ENCODE results near the gene DOCK10.

The DOCK10 gene

DNA sequence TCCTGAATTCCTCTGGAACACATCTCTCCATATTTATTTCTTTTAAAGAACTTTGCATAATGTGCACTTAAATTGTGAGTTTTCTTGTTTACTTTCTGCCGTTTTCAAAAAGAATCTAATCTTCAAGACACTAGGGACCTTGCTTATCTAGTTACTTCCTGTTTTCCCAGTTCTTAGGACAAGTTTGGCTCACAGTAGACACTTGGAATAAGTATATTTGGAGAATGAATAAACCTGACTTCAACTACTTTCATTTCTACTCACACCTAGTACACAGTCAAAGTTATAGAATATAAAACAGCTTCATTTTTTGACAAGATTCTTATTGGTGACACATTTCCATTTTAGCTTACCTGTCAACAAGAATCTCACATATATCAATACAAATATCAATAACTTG, 170.5 kb downstream of the DOCK10 start:
- Histone ChIP-seq H3K4me3 (ENCODE audit: insufficient read depth, low read depth, low read length) (no peak overlapping the region), H3K27ac (ENCODE audit: insufficient read depth, low read depth, low read length, poor library complexity, severe bottlenecking) (no peak overlapping the region), H3K4me1 (ENCODE audit: control insufficient read depth, insufficient read depth, low read length) (no peaks in the 10 kb centered on the region), H3K9me3 (ENCODE audit: control insufficient read depth, low read length) (no peaks in the 10 kb centered on the region), H3K27me3 (ENCODE audit: control insufficient read depth, insufficient read depth, low read length, poor library complexity, severe bottlenecking) (no peaks in the 10 kb centered on the region), H3K36me3 (ENCODE audit: control insufficient read depth, insufficient read depth, low read length) (no peaks in the 10 kb centered on the region)
- WGBS, 2 experiments: 100% methylated on average over 1 of the region's 1 CpG

DNA sequence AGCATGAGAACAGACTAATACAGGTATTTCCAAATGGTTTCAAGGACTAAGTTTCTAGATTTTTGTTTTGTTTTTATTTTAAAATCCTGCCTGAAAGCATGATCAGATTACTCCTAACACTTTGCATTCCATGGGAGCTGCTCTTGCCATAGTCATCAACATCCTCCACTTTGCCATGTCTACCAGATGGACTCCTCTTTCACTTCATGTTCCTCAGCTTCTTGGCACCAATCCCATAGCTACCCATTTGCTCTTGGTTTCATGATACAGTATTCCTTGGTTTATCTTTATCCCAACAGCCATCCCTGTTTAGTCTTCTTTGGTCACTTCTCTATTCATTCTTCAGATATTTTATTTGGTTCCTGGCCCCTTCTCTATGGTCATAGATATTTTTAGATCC, 171.9 kb downstream of the DOCK10 start:
- Histone ChIP-seq H3K36me3 (ENCODE audit: control insufficient read depth, insufficient read depth, low read length) (no peaks in the 10 kb centered on the region), H3K4me3 (ENCODE audit: insufficient read depth, low read depth, low read length) (no peak overlapping the region), H3K9me3 (ENCODE audit: control insufficient read depth, low read length) (no peaks in the 10 kb centered on the region), H3K27ac (ENCODE audit: insufficient read depth, low read depth, low read length, poor library complexity, severe bottlenecking) (no peak overlapping the region), H3K27me3 (ENCODE audit: control insufficient read depth, insufficient read depth, low read length, poor library complexity, severe bottlenecking) (no peaks in the 10 kb centered on the region), H3K4me1 (ENCODE audit: control insufficient read depth, insufficient read depth, low read length) (no peaks in the 10 kb centered on the region)

DNA sequence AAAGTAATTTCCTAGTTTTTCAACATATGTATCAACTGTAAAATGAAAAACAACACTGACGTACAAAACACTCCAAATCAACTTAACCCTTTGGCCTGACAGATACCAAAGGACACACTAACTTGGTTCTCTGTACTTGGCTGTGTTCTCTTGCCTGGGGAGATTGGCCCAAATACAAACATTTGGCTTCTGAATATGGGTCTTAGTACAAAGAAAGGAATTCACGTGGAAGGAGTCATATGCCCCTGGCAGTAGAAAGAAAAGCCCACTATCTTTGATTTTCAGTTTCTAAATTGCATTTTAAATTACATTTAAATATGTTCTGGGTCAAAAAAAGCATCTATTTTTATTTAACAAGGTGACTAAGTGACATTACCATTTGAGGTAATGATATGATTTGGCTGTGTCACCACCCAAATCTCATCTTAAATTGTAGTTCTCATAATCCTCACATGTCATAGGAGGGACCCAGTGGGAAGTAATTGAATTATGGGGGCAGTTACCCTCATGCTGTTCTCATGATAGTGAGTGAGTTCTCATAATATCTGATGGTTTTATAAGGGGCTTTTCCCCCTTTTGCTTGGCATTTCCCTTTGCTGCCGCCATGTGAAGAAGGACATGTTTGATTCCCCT, 172.6 kb downstream of the DOCK10 start:
- H3K9me3 ChIP-seq (ENCODE audit: control insufficient read depth, low read length): no peaks in the 10 kb centered on the region
- H3K4me3 ChIP-seq (ENCODE audit: insufficient read depth, low read depth, low read length): no peak overlapping the region
- 74 to 86% methylated on average over 2 to 3 of the region's 3 CpGs for WGBS, 2 experiments
- H3K36me3 ChIP-seq (ENCODE audit: control insufficient read depth, insufficient read depth, low read length): no peaks in the 10 kb centered on the region
- no peaks in the 10 kb centered on the region for H3K27me3 ChIP-seq (ENCODE audit: control insufficient read depth, insufficient read depth, low read length, poor library complexity, severe bottlenecking)
- no peaks in the 10 kb centered on the region for H3K4me1 ChIP-seq (ENCODE audit: control insufficient read depth, insufficient read depth, low read length)
- no peak overlapping the region for H3K27ac ChIP-seq (ENCODE audit: insufficient read depth, low read depth, low read length, poor library complexity, severe bottlenecking)

DNA sequence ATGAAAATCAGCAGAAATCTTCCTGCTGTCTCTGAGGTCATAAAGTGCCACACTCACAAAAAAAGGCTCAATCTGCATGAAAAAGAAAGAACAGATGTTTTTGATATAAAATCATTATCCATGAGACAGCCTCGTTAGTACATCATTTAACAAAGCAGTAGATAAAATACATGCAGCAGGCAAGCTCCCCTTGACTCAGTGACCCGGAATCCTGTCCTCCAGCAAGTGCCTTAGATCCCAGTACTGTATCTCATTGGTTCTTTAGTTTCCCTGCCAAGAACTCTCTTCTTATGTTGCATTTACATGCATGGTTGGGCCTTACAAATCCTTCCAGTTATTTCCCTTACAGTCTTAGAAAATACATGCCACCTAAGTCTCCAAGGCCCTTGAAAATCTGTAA, 177.3 kb downstream of the DOCK10 start:
- no peak overlapping the region for H3K4me3 ChIP-seq (ENCODE audit: insufficient read depth, low read depth, low read length)

DNA sequence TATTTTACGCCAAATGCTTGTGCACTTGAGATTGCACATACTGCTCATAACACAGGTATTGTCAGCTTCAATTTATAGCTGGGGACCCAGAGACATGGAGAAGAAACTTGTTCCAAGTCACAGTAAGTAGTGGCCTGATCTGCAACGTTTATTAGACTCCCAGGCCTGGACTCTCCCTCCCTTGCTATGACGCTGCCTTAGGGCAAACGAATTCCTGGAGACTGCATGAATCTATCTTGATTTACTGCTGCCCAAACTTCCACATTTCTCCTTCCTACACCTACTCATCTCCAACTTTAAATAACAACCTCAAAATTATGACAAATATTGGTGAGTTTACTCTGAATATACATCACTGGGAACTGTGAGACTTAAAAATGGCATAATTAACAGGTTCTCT, 181.0 kb downstream of the DOCK10 start:
- H3K4me1 ChIP-seq (ENCODE audit: control insufficient read depth, insufficient read depth, low read length): no peaks in the 10 kb centered on the region
- no peak overlapping the region for H3K27ac ChIP-seq (ENCODE audit: insufficient read depth, low read depth, low read length, poor library complexity, severe bottlenecking)
- no peak overlapping the region for H3K4me3 ChIP-seq (ENCODE audit: insufficient read depth, low read depth, low read length)
- no peaks in the 10 kb centered on the region for H3K36me3 ChIP-seq (ENCODE audit: control insufficient read depth, insufficient read depth, low read length)
- H3K27me3 ChIP-seq (ENCODE audit: control insufficient read depth, insufficient read depth, low read length, poor library complexity, severe bottlenecking): no peaks in the 10 kb centered on the region
- WGBS, 2 experiments: 78 to 88% methylated on average over 4 of the region's 4 CpGs
- H3K9me3 ChIP-seq (ENCODE audit: control insufficient read depth, low read length): no peaks in the 10 kb centered on the region

More for the DNA sequence above, 177.3 kb downstream of the DOCK10 start:
- no peak overlapping the region for H3K27ac ChIP-seq (ENCODE audit: insufficient read depth, low read depth, low read length, poor library complexity, severe bottlenecking)
- no peaks in the 10 kb centered on the region for H3K4me1 ChIP-seq (ENCODE audit: control insufficient read depth, insufficient read depth, low read length)
- no peaks in the 10 kb centered on the region for H3K9me3 ChIP-seq (ENCODE audit: control insufficient read depth, low read length)
- 82 to 93% methylated on average over 2 of the region's 2 CpGs for WGBS, 2 experiments
- H3K36me3 ChIP-seq (ENCODE audit: control insufficient read depth, insufficient read depth, low read length): no peaks in the 10 kb centered on the region
- H3K27me3 ChIP-seq (ENCODE audit: control insufficient read depth, insufficient read depth, low read length, poor library complexity, severe bottlenecking): no peaks in the 10 kb centered on the region

DNA sequence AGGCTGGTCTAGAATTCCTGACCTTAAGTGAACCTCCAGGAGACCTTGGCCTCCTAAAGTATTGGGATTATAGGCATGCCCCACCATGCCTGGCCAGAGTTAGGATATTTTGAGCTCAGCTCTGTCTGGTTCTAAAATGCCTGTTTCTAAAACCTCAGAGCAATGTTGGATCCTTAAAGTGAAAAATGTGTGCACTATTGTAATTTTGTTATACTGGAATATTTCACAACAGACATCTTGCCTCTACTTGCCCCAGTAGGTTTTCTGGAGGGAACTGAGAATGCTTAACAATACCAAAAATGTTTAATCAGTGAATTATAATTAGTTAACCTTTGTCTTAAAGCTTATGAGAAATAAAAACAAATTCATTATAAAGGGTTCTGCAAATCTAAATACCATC, 181.5 kb downstream of the DOCK10 start:
- no peaks in the 10 kb centered on the region for H3K36me3 ChIP-seq (ENCODE audit: control insufficient read depth, insufficient read depth, low read length)
- no peaks in the 10 kb centered on the region for H3K4me1 ChIP-seq (ENCODE audit: control insufficient read depth, insufficient read depth, low read length)
- H3K9me3 ChIP-seq (ENCODE audit: control insufficient read depth, low read length): no peaks in the 10 kb centered on the region
- H3K27ac ChIP-seq (ENCODE audit: insufficient read depth, low read depth, low read length, poor library complexity, severe bottlenecking): no peak overlapping the region
- H3K27me3 ChIP-seq (ENCODE audit: control insufficient read depth, insufficient read depth, low read length, poor library complexity, severe bottlenecking): no peaks in the 10 kb centered on the region
- no peak overlapping the region for H3K4me3 ChIP-seq (ENCODE audit: insufficient read depth, low read depth, low read length)

DNA sequence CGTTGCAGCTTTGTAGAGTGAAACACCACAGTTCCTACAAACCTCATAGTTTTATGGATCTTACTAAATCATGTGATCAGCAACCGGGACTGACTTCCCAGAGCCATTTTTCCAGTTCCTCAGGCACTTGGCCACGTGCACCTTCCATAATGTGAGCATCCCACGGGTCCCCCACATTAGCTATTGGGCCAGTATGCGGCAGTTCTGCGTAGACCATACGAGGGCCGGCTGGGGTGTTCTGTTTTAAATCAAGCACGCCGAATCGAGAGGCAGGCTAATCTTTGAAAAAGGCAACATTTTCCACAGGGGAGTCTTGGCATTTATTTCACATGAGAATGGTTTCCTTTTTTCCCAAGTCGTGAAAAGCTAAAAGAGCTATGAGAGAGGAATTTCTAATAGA, 190.5 kb downstream of the DOCK10 start:
- Histone ChIP-seq H3K27me3 (ENCODE audit: control insufficient read depth, insufficient read depth, low read length, poor library complexity, severe bottlenecking) (no peaks in the 10 kb centered on the region), H3K4me3 (ENCODE audit: insufficient read depth, low read depth, low read length) (no peak overlapping the region), H3K9me3 (ENCODE audit: control insufficient read depth, low read length) (no peaks in the 10 kb centered on the region), H3K4me1 (ENCODE audit: control insufficient read depth, insufficient read depth, low read length) (no peaks in the 10 kb centered on the region), H3K27ac (ENCODE audit: insufficient read depth, low read depth, low read length, poor library complexity, severe bottlenecking) (no peak overlapping the region), H3K36me3 (ENCODE audit: control insufficient read depth, insufficient read depth, low read length) (no peaks in the 10 kb centered on the region)
- WGBS, 2 experiments: 92 to 94% methylated on average over 12 of the region's 12 CpGs

DNA sequence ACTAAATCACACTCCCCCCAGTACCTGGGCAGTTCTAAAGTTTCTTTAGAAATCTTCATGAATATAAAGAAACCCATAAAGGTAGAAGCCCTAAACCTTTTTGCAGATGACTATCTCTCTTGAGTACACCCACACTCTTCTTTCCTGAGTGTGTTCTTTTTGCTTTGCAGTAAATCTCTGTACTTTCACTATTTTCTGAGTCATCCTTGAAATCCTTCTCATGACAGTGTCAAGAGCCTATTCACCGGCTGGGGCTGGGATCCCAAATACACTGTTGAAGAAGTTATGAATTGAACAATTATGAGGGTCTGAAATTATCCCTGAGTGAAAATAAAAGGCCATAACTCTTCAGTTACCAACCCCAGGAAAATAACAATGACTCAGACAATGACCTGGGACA, 192.2 kb downstream of the DOCK10 start:
- no peak overlapping the region for H3K27ac ChIP-seq (ENCODE audit: insufficient read depth, low read depth, low read length, poor library complexity, severe bottlenecking)
- H3K4me1 ChIP-seq (ENCODE audit: control insufficient read depth, insufficient read depth, low read length): no peaks in the 10 kb centered on the region
- H3K27me3 ChIP-seq (ENCODE audit: control insufficient read depth, insufficient read depth, low read length, poor library complexity, severe bottlenecking): no peaks in the 10 kb centered on the region
- WGBS, 2 experiments: 87 to 100% methylated on average over 1 of the region's 1 CpG
- no peak overlapping the region for H3K4me3 ChIP-seq (ENCODE audit: insufficient read depth, low read depth, low read length)
- no peaks in the 10 kb centered on the region for H3K9me3 ChIP-seq (ENCODE audit: control insufficient read depth, low read length)
- H3K36me3 ChIP-seq (ENCODE audit: control insufficient read depth, insufficient read depth, low read length): no peaks in the 10 kb centered on the region

DNA sequence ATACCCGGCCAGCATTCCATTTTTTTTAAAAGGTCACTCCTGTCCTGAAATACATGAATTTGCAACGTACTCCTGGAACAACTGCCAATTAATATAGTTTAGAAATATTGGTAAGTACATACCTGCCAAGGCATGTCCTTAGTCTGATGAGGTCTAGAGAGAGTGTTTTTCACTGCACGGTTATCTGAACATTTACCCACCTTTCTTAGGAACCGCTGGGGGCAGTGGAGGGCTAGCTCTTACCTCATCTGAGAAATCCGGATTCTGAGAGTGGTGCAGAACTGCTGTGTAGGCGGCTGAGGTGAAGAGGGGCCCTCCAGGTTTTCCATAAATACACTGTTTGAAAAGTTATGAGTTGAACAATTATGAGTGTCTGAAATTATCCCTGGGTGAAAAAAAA, 193.0 kb downstream of the DOCK10 start:
- Histone ChIP-seq H3K36me3 (ENCODE audit: control insufficient read depth, insufficient read depth, low read length) (no peaks in the 10 kb centered on the region), H3K27ac (ENCODE audit: insufficient read depth, low read depth, low read length, poor library complexity, severe bottlenecking) (no peak overlapping the region), H3K4me3 (ENCODE audit: insufficient read depth, low read depth, low read length) (no peak overlapping the region), H3K4me1 (ENCODE audit: control insufficient read depth, insufficient read depth, low read length) (no peaks in the 10 kb centered on the region), H3K27me3 (ENCODE audit: control insufficient read depth, insufficient read depth, low read length, poor library complexity, severe bottlenecking) (no peaks in the 10 kb centered on the region), H3K9me3 (ENCODE audit: control insufficient read depth, low read length) (no peaks in the 10 kb centered on the region)
- WGBS, 2 experiments: 89 to 94% methylated on average over 6 of the region's 6 CpGs

DNA sequence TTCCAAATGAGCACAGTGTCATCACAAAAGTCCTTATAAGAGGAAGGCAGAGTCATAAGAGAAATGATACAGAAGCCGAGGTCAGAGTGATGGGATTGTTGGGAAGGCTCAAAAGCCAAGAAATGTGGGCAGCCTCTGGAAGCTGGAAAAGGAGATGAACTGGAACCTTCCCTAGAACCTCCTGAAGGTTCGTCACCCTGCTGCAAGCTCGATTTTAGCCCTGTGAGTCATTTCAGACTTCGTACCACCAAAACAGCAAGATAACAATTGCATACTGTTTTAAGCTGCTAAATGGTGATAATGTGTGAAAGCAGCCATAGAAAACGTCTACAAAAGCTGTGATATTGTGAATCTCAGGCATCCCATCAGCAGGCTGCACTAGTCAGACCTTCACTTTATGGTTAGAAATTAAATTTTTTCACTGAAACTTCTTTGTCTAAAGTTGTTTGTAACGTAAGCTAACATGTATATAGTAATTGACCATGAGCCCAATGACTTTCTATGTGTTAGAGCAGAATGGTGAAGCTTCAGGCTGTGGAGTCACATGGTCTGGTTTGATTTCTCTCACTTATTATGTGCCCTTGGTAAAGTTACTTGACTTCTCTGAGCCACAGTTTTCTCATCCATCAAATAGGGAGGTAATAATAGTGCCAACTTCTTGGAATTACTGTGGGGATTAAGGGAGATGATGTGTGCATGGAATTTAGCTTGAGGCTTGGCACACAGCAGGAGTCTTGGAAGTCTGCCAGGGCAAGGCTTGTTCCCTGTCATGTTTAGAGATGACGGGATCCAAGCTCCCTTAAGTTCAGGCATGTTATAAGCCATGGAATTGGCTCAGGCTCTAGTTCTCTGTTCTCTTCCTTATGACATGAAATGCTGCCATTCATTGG, 194.1 kb downstream of the DOCK10 start:
- Histone ChIP-seq H3K4me1 (ENCODE audit: control insufficient read depth, insufficient read depth, low read length) (no peaks in the 10 kb centered on the region), H3K4me3 (ENCODE audit: insufficient read depth, low read depth, low read length) (no peak overlapping the region)
- WGBS, 2 experiments: 90 to 94% methylated on average over 7 of the region's 7 CpGs

More for the DNA sequence above, 194.1 kb downstream of the DOCK10 start:
- no peaks in the 10 kb centered on the region for H3K9me3 ChIP-seq (ENCODE audit: control insufficient read depth, low read length)
- no peaks in the 10 kb centered on the region for H3K27me3 ChIP-seq (ENCODE audit: control insufficient read depth, insufficient read depth, low read length, poor library complexity, severe bottlenecking)
- H3K36me3 ChIP-seq (ENCODE audit: control insufficient read depth, insufficient read depth, low read length): no peaks in the 10 kb centered on the region
- H3K27ac ChIP-seq (ENCODE audit: insufficient read depth, low read depth, low read length, poor library complexity, severe bottlenecking): no peak overlapping the region

Measured in ectodermal cell (in vitro differentiated cells).